Mammary epithelial cell (primary cell): ENCODE measurements around the gene C8A.

Source experiments
- CTCF ChIP-seq, 2 donors: IDR thresholded peaks in 1 of 2; conservative IDR thresholded peaks in 1 of 2; 2 replicates each; pipeline ENCODE4 v1.5.1; 2011 to 2012; ENCODE audit warnings: inconsistent platforms in 2 of 2, low read length in 2 of 2, mild to moderate bottlenecking in 2 of 2, control low read depth in 1 of 2, low read depth in 1 of 2; ENCODE audit not compliant: insufficient read depth in 1 of 2; ENCODE audit errors: extremely low read depth in 1 of 2
- EZH2 ChIP-seq: IDR thresholded peaks from 2 replicates; pipeline ENCODE4 v1.6.1; 2012; ENCODE audit warnings: low read length, inconsistent platforms, borderline replicate concordance

GRCh38 chr1:56855190-56855589, 593 bp downstream of the C8A start:
- TF ChIP-seq CTCF (conservative IDR thresholded peaks at IDR 0.05 in 1 of 2, IDR thresholded peaks at IDR 0.05 in 1 of 2; ENCODE audit: extremely low read depth in 1 of 2, insufficient read depth in 1 of 2, low read depth in 1 of 2, low read length in 2 of 2) (no peak), EZH2 (no peak)
